GM19240 (cell line): ENCODE measurements around the gene HPCAL4.

Experiments
- DNase-seq: peaks from one replicate; pipeline ENCODE4 v3.0.0; 2011; ENCODE audit warnings: low spot score; ENCODE audit not compliant: insufficient read length

HPCAL4 gene

DNA sequence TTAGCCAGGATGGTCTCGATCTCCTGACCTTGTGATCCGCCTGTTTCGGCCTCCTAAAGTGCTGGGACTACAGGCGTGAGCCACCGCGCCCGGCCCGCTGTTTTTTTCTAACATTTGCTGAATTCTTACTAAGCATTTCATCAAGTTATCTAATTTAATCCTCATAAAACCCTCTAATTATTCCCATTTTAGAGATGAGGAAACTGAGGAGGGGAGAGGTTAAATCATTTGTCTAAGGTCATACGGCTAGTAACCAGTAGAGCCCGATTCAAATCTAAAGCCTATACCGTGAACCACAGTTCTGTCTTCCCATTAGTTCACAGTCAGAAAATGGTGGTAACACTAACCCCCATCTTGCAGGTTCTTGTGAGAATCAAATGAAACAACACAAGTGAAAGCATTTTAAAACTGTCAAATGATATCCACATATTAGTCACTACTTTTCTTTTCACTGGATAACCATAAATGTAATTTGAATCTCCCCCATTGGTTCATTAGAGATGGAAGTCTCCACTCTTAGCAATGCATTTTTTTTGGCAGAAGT is 62.4 kb downstream of the HPCAL4 start:
- no peak for DNase-seq
